Spinal cord (tissue), 10 donors: Measurements from ENCODE around the gene IL17RB. TPM values are rescaled to one million over a fixed set of nuclear protein-coding genes. Genes with fewer than 3 reads are reported as not detected.
A peak's percentile ranks its signal among the peaks of the same experiment; 100 is the strongest.

Source experiments
- DNase-seq, 6 donors: peaks; one replicate each; pipeline versions ENCODE4 v3.0.0 to v3.0.0-alpha.2; 2013 to 2015; ENCODE audit warnings: low spot score in 6 of 6, low read depth in 4 of 6
- H3K27ac ChIP-seq: one replicate; pipeline ENCODE4 v1.5.1; 2013; ENCODE audit warnings: low read depth, low read length, control low read depth
- H3K27me3 ChIP-seq: one replicate; pipeline ENCODE4 v1.6.1; 2013; ENCODE audit warnings: low read length; ENCODE audit not compliant: control insufficient read depth, insufficient read depth
- H3K36me3 ChIP-seq: one replicate; pipeline ENCODE4 v1.6.1; 2013; ENCODE audit warnings: low read length; ENCODE audit not compliant: control insufficient read depth, insufficient read depth
- H3K4me1 ChIP-seq: one replicate; pipeline ENCODE4 v1.6.1; 2013; ENCODE audit warnings: low read length; ENCODE audit not compliant: control insufficient read depth, insufficient read depth
- H3K4me3 ChIP-seq: one replicate; pipeline ENCODE4 v1.5.1; 2013; ENCODE audit warnings: low read depth, low read length, control low read depth
- H3K9me3 ChIP-seq: one replicate; pipeline ENCODE4 v1.6.1; 2013; ENCODE audit warnings: low read length; ENCODE audit not compliant: control insufficient read depth, insufficient read depth
- WGBS: methylation state at CpG from one replicate; pipeline ENCODE4 v1.1.5; 2013; ENCODE audit warnings: missing lambda C conversion rate; ENCODE audit not compliant: insufficient coverage; 5-methylcytosine and 5-hydroxymethylcytosine counted together
- polyA plus RNA-seq, 2 donors: library from polyadenylated mRNA; unstranded; fragments of 120-200 nt; gene quantifications; one replicate each; pipeline ENCODE4 v1.2.1, GENCODE V29; 2013; ENCODE audit not compliant: insufficient read length in 2 of 2
- total RNA-seq, 2 donors: library from RNA; depleted of rRNA in 1 of 2; stranded (reverse); fragments of 120-200 nt in 1 of 2; fragments of >200 nt in 1 of 2; gene quantifications; one replicate each; pipeline versions ENCODE4 v1.2.3 to v1.2.4, GENCODE V29; 2013 to 2014
- donor health status: healthy.

The IL17RB gene
- total and polyA plus RNA-seq, 4 donors, result 8.4 to 28.7 (median 20.0) TPM

- H3K36me3 ChIP-seq, result peaks cover 17% of the 10 kb centered on the region
- H3K27me3 ChIP-seq, result peaks cover 3% of the 10 kb centered on the region
- 90% methylated on average over 4 of the region's 5 CpGs for WGBS
- peaks cover 41% of the 10 kb centered on the region for H3K4me1 ChIP-seq
- H3K4me3 ChIP-seq, result no peak overlapping the region
- no peak for DNase-seq
- H3K27ac ChIP-seq, result no peak overlapping the region
- H3K9me3 ChIP-seq, result no peaks in the 10 kb centered on the region
Measured at GRCh38 chr3:53841296-53841695, 5.1 kb upstream of the IL17RB start.

- Histone ChIP-seq H3K4me3 (no peak overlapping the region), H3K27ac (peak overlapping the region; percentile 33), H3K4me1 (peaks cover 47% of the 10 kb centered on the region), H3K9me3 (no peaks in the 10 kb centered on the region), H3K27me3 (peaks cover 11% of the 10 kb centered on the region), H3K36me3 (peaks cover 8% of the 10 kb centered on the region)
- WGBS, result 45% methylated on average over 8 of the region's 12 CpGs
- peak in 4 of 6 donors; percentile 30 to 72 (median 61) for DNase-seq
Measured at GRCh38 chr3:53842436-53843194, 3.8 kb upstream of the IL17RB start.

- H3K4me3 ChIP-seq, result no peak overlapping the region
- H3K9me3 ChIP-seq, result no peaks in the 10 kb centered on the region
- peaks cover 47% of the 10 kb centered on the region for H3K4me1 ChIP-seq
- peak in 2 of 6 donors; percentile 25 to 38 for DNase-seq
- H3K27me3 ChIP-seq, result peaks cover 14% of the 10 kb centered on the region
- 66% methylated on average over 7 of the region's 10 CpGs for WGBS
- peak overlapping the region; percentile 33 for H3K27ac ChIP-seq
- peaks cover under 1% of the 10 kb centered on the region for H3K36me3 ChIP-seq
Measured at GRCh38 chr3:53843195-53844177, 2.9 kb upstream of the IL17RB start.

- WGBS, result 53% methylated on average over 6 of the region's 9 CpGs
- DNase-seq, result peak in 1 of 6 donors; percentile 20
- no peaks in the 10 kb centered on the region for H3K9me3 ChIP-seq
- H3K36me3 ChIP-seq, result no peaks in the 10 kb centered on the region
- peaks cover 14% of the 10 kb centered on the region for H3K27me3 ChIP-seq
- peaks cover 47% of the 10 kb centered on the region for H3K4me1 ChIP-seq
- no peak overlapping the region for H3K4me3 ChIP-seq
- H3K27ac ChIP-seq, result no peak overlapping the region
Measured at GRCh38 chr3:53844262-53845102, 1.9 kb upstream of the IL17RB start.

- no peaks in the 10 kb centered on the region for H3K9me3 ChIP-seq
- H3K4me3 ChIP-seq, result peak overlapping the region; percentile 46
- peak in 4 of 6 donors; percentile 28 to 75 (median 55) for DNase-seq
- H3K27ac ChIP-seq, result peak overlapping the region; percentile 65
- WGBS, result 15% methylated on average over 25 of the region's 25 CpGs
- H3K4me1 ChIP-seq, result peaks cover 47% of the 10 kb centered on the region
- no peaks in the 10 kb centered on the region for H3K36me3 ChIP-seq
- H3K27me3 ChIP-seq, result peaks cover 14% of the 10 kb centered on the region
Measured at GRCh38 chr3:53845103-53845880, 1.1 kb upstream of the IL17RB start.

- Histone ChIP-seq H3K4me3 (peak overlapping the region; percentile 46), H3K27me3 (peaks cover 14% of the 10 kb centered on the region), H3K4me1 (peaks cover 47% of the 10 kb centered on the region), H3K36me3 (no peaks in the 10 kb centered on the region), H3K27ac (peak overlapping the region; percentile 65), H3K9me3 (no peaks in the 10 kb centered on the region)
- no peak for DNase-seq
- WGBS, result under 1% methylated on average over 34 of the region's 34 CpGs
Measured at GRCh38 chr3:53845881-53846133, 561 bp upstream of the IL17RB start.

GRCh38 chr3:53846851-53847155, 435 bp downstream of the IL17RB start:
- Histone ChIP-seq H3K4me3 (peak overlapping the region; percentile 46), H3K9me3 (no peaks in the 10 kb centered on the region), H3K4me1 (peaks cover 43% of the 10 kb centered on the region), H3K27ac (no peak overlapping the region), H3K27me3 (peaks cover 14% of the 10 kb centered on the region), H3K36me3 (no peaks in the 10 kb centered on the region)
- WGBS, result 49% methylated on average over 9 of the region's 10 CpGs
- no peak for DNase-seq

- Histone ChIP-seq H3K36me3 (peaks cover 2% of the 10 kb centered on the region), H3K9me3 (no peaks in the 10 kb centered on the region), H3K27ac (no peak overlapping the region), H3K4me3 (no peak overlapping the region), H3K4me1 (peaks cover 15% of the 10 kb centered on the region), H3K27me3 (peaks cover 14% of the 10 kb centered on the region)
- 100% methylated on average over 2 of the region's 7 CpGs for WGBS
- peak in 1 of 6 donors; percentile 14 for DNase-seq
Measured at GRCh38 chr3:53849916-53850315, 3.5 kb downstream of the IL17RB start.

GRCh38 chr3:53850895-53851294, 4.5 kb downstream of the IL17RB start:
- Histone ChIP-seq H3K27me3 (peaks cover 12% of the 10 kb centered on the region), H3K27ac (no peak overlapping the region), H3K4me1 (peaks cover 6% of the 10 kb centered on the region), H3K9me3 (no peaks in the 10 kb centered on the region), H3K4me3 (no peak overlapping the region), H3K36me3 (peaks cover 2% of the 10 kb centered on the region)
- peak in 2 of 6 donors; percentile 37 to 40 for DNase-seq
- 67% methylated on average over 4 of the region's 5 CpGs for WGBS
